Central memory CD8-positive, alpha-beta T cell (primary cell): ENCODE results near the gene GPAT3.

Source experiments
- ATAC-seq: fragments of 150-1000 bp; cut with Tn5 transposase; replicated peaks from 2 replicates; pipeline ENCODE4 v1.10.0; 2022; ENCODE audit warnings: mild to moderate bottlenecking, moderate FRiP score, moderate number of reproducible peaks; ENCODE audit not compliant: poor library complexity, severe bottlenecking; ENCODE audit errors: extremely low read depth
- DNase-seq, 2 donors: peaks; one replicate each; pipeline ENCODE4 v3.0.0; 2021; ENCODE audit warnings: low spot score in 2 of 2
- H3K27ac Mint-ChIP-seq: one replicate; pipeline ENCODE4 v1.8.0; 2022; ENCODE audit warnings: low read depth, mild to moderate bottlenecking, moderate library complexity, mixed read lengths
- H3K27me3 Mint-ChIP-seq: one replicate; pipeline ENCODE4 v1.8.0; 2022; ENCODE audit warnings: mixed read lengths
- H3K36me3 Mint-ChIP-seq: one replicate; pipeline ENCODE4 v1.8.0; 2022; ENCODE audit warnings: mild to moderate bottlenecking, moderate library complexity, mixed read lengths; ENCODE audit not compliant: insufficient read depth
- H3K4me1 Mint-ChIP-seq: one replicate; pipeline ENCODE4 v1.8.0; 2022; ENCODE audit warnings: mixed read lengths
- H3K4me3 Mint-ChIP-seq: one replicate; pipeline ENCODE4 v1.8.0; 2022; ENCODE audit warnings: mild to moderate bottlenecking, moderate library complexity, mixed read lengths
- H3K9me3 Mint-ChIP-seq: one replicate; pipeline ENCODE4 v1.8.0; 2022; ENCODE audit warnings: mixed read lengths

Gene GPAT3

DNA sequence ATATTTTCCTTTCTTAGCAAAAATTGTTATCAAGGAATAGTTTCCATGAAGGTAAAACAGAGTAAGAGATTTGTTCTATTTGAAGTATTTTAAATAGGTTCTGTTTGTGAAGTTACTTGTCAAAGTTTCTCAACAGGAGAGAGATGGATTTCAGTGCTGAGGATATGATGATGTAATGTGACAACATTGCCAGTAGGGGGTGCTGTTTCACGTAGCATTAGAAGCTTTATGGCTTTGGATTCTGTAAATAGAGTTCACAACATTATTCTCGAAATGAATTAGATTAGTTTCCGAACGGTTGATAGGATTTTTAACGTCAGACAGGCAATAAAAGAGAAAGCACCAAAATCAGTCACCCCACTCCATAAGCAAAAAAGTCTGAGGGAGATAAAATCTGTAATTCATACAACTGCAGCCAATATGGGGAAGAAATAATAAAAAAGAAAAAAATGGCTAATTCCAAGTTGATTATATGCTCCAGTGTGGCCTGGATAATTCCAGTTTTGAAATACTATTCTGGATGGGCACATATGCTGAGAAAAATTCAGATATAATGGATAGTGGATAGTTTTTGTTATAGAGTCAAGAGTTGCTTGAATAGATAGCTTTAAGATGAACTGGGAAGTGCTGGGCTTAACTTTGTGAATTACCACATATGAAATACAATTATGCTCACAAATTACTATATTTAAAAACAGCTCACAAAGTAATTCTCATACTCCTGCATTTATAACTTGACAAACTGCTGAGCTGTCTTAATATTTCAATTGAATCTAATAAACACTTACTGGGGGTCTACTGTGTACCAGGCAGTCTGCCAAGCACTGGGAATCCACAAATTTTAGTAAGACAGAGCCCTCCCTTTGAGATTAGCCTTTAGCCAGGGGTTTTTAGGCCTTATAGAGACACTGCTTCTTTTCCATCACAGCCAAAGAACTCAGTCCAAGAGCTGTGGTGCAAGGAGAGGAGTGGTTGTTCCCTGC, 109.1 kb downstream of the GPAT3 start:
- H3K4me1 Mint-ChIP-seq: peaks cover 5% of the 10 kb centered on the region
- ATAC-seq: peak; percentile 41
- H3K9me3 Mint-ChIP-seq: no peaks in the 10 kb centered on the region
- H3K27ac Mint-ChIP-seq: no peak overlapping the region
- H3K36me3 Mint-ChIP-seq: no peaks in the 10 kb centered on the region
- no peak for DNase-seq
- H3K27me3 Mint-ChIP-seq: peaks cover 9% of the 10 kb centered on the region
- no peak overlapping the region for H3K4me3 Mint-ChIP-seq

DNA sequence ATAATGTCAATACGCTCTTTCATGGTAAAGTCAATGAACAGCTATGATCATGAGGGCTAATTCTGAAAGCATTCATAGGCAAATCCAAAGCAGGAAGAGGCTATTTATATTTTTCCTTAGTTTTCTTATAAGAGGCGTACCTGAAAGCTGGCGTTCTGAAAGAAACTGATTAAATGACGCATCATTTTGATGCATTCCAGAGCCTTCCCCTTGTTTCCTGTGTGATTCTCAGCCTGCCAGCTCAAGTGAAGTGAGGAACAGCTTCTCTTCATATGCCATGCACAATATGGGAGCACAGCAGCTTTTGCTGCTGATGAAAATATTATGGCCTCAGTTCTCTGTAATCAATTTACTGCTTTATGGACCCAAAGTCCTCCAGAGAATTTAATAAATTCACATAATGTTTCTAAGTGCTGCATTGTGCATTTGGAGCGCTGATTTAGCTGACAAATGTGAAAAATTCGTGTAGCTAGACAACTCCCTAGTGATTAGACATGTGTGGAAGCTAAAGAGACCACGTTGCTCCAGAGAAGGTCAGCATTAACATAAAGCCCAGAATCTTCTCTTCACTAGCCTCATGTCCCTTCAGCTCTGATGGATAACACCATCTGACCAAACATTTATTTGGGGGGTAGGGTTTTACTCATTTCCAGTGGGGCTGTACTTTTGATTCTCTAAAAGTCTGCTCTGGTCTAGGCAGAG, 110.8 kb downstream of the GPAT3 start:
- no peaks in the 10 kb centered on the region for H3K36me3 Mint-ChIP-seq
- peaks cover 24% of the 10 kb centered on the region for H3K27me3 Mint-ChIP-seq
- no peaks in the 10 kb centered on the region for H3K9me3 Mint-ChIP-seq
- H3K4me1 Mint-ChIP-seq: peaks cover 5% of the 10 kb centered on the region
- DNase-seq (no peak), ATAC-seq (no peak)
- H3K4me3 Mint-ChIP-seq: no peak overlapping the region
- no peak overlapping the region for H3K27ac Mint-ChIP-seq

DNA sequence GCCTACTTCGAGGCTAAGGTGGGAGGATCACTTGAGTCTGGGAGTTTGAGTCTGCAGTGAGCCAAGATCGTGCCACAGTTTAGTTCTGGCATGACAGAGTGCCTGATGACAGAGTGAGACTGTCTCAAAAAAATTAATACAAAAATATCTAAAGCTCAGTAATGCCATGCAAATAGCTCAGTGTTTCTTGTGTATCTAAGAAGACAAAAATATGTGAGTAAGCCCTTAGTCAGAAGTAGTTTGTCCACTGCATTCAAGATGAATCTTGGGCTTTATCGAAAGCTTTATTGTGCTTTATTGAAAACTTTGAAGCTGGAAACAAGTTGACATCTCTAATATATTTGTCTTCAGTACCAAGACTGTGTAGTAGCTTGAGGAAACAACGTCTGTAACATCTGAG, 115.9 kb downstream of the GPAT3 start:
- Mint-ChIP-seq H3K27ac (no peak overlapping the region), H3K9me3 (no peaks in the 10 kb centered on the region), H3K4me1 (no peaks in the 10 kb centered on the region), H3K4me3 (no peak overlapping the region), H3K27me3 (peaks cover 32% of the 10 kb centered on the region), H3K36me3 (no peaks in the 10 kb centered on the region)
- no peak for DNase-seq
- no peak for ATAC-seq
